SU-DHL-6 (cell line): ENCODE measurements around the gene YTHDC1.

Experiments used
- H2AFZ ChIP-seq: fragments of 200-600 bp; sonication (generic); 2 replicates; pipeline ENCODE4 v1.6.1; 2014; ENCODE audit warnings: low read depth, mild to moderate bottlenecking, moderate library complexity, mixed read lengths, antibody characterized with exemption, low read length; ENCODE audit not compliant: severe bottlenecking
- H3F3A ChIP-seq: fragments of 200-600 bp; shearing (Covaris generic); 2 replicates; pipeline ENCODE4 v1.6.0; 2016; ENCODE audit warnings: antibody characterized with exemption, mild to moderate bottlenecking; ENCODE audit not compliant: insufficient read depth
- H3K27ac ChIP-seq: fragments of 200-600 bp; sonication (generic); 2 replicates; pipeline ENCODE4 v1.5.1; 2016; ENCODE audit warnings: low read depth, mild to moderate bottlenecking, low read length, moderate library complexity, mixed read lengths
- H3K27me3 ChIP-seq: fragments of 200-600 bp; sonication (generic), shearing (Covaris generic); 2 replicates; pipeline ENCODE4 v1.6.0; 2014; ENCODE audit warnings: mild to moderate bottlenecking, low read length
- H3K36me3 ChIP-seq: fragments of 200-600 bp; sonication (generic); 2 replicates; pipeline ENCODE4 v1.6.1; 2014; ENCODE audit warnings: mild to moderate bottlenecking, low read length, mixed read lengths
- H3K4me2 ChIP-seq: fragments of 300-600, 200-600 bp; shearing (Covaris generic), sonication (generic); 2 replicates; pipeline ENCODE4 v1.6.0; 2014; ENCODE audit warnings: low read length, low read depth, mild to moderate bottlenecking; ENCODE audit not compliant: poor library complexity, severe bottlenecking
- H3K4me3 ChIP-seq: fragments of 200-600 bp; sonication (generic); 2 replicates; pipeline ENCODE4 v1.5.1; 2014; ENCODE audit warnings: antibody characterized with exemption, low read length, mild to moderate bottlenecking, mixed read lengths; ENCODE audit not compliant: insufficient read depth, poor library complexity, severe bottlenecking
- H3K79me2 ChIP-seq: fragments of 200-600 bp; sonication (generic); 2 replicates; pipeline ENCODE4 v1.6.1; 2014; ENCODE audit warnings: mild to moderate bottlenecking, low read length, moderate library complexity; ENCODE audit not compliant: insufficient read depth
- H3K9ac ChIP-seq: fragments of 200-600 bp; sonication (generic); 2 replicates; pipeline ENCODE4 v1.7.0; 2014; ENCODE audit warnings: mild to moderate bottlenecking, low read length
- H3K9me2 ChIP-seq: fragments of 200-600 bp; sonication (generic); replicated peaks from 2 replicates; pipeline ENCODE4 v1.6.1; 2014; ENCODE audit warnings: low read length; ENCODE audit not compliant: insufficient read depth
- H3K9me3 ChIP-seq: fragments of 200-600 bp; sonication (generic); 2 replicates; pipeline ENCODE4 v1.6.1; 2014; ENCODE audit warnings: low read length, mixed read lengths; ENCODE audit not compliant: insufficient read depth
- H4K20me1 ChIP-seq: fragments of 200-600 bp; sonication (generic); 2 replicates; pipeline ENCODE4 v1.6.1; 2014; ENCODE audit warnings: low read depth, mild to moderate bottlenecking, antibody characterized with exemption, low read length, moderate library complexity, mixed read lengths
- EZH2phosphoT487 ChIP-seq: fragments of 200-600 bp; sonication (generic), shearing (Covaris generic); conservative IDR thresholded peaks from 2 replicates; pipeline ENCODE4 v1.6.1; 2018; ENCODE audit warnings: mild to moderate bottlenecking, antibody characterized with exemption, low read length, moderate library complexity, mixed read lengths
- TF ChIP-seq, protein P1 (sequence below): fragments of 200-600 bp; sonication (generic); IDR thresholded peaks from one replicate; pipeline ENCODE4 v1.5.1; 2017; ENCODE audit warnings: antibody characterized with exemption, mild to moderate bottlenecking, low read length, moderate library complexity; ENCODE audit not compliant: insufficient read depth, poor library complexity, severe bottlenecking

Gene YTHDC1

GRCh38 chr4:68272380-68272779, 77.5 kb downstream of the YTHDC1 start:
- H4K20me1 ChIP-seq: no peaks in the 10 kb centered on the region
- no peak overlapping the region for H3K4me2 ChIP-seq
- H3K9me3 ChIP-seq: no peaks in the 10 kb centered on the region
- H3K9ac ChIP-seq: no peak overlapping the region
- H3K4me3 ChIP-seq: no peak overlapping the region
- no peak overlapping the region for H3K27ac ChIP-seq
- TF ChIP-seq EZH2phosphoT487: no peak
- TF ChIP-seq, protein P1, sequence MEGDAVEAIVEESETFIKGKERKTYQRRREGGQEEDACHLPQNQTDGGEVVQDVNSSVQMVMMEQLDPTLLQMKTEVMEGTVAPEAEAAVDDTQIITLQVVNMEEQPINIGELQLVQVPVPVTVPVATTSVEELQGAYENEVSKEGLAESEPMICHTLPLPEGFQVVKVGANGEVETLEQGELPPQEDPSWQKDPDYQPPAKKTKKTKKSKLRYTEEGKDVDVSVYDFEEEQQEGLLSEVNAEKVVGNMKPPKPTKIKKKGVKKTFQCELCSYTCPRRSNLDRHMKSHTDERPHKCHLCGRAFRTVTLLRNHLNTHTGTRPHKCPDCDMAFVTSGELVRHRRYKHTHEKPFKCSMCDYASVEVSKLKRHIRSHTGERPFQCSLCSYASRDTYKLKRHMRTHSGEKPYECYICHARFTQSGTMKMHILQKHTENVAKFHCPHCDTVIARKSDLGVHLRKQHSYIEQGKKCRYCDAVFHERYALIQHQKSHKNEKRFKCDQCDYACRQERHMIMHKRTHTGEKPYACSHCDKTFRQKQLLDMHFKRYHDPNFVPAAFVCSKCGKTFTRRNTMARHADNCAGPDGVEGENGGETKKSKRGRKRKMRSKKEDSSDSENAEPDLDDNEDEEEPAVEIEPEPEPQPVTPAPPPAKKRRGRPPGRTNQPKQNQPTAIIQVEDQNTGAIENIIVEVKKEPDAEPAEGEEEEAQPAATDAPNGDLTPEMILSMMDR: no peak
- H3K27me3 ChIP-seq: no peaks in the 10 kb centered on the region
- no peaks in the 10 kb centered on the region for H3K9me2 ChIP-seq
- no peaks in the 10 kb centered on the region for H3K79me2 ChIP-seq
- no peak overlapping the region for H2AFZ ChIP-seq
- no peaks in the 10 kb centered on the region for H3K36me3 ChIP-seq
- H3F3A ChIP-seq: no peaks in the 10 kb centered on the region

GRCh38 chr4:68271851-68272357, 78.0 kb downstream of the YTHDC1 start:
- TF ChIP-seq, protein P1: peak; percentile 28
- no peak for TF ChIP-seq EZH2phosphoT487
- H3K4me3 ChIP-seq: no peak overlapping the region
- no peak overlapping the region for H3K9ac ChIP-seq
- no peaks in the 10 kb centered on the region for H3K9me3 ChIP-seq
- H3K27ac ChIP-seq: no peak overlapping the region
- H3K4me2 ChIP-seq: no peak overlapping the region
- H3F3A ChIP-seq: no peaks in the 10 kb centered on the region
- no peaks in the 10 kb centered on the region for H3K79me2 ChIP-seq
- H3K27me3 ChIP-seq: no peaks in the 10 kb centered on the region
- no peaks in the 10 kb centered on the region for H3K9me2 ChIP-seq
- no peak overlapping the region for H2AFZ ChIP-seq
- no peaks in the 10 kb centered on the region for H3K36me3 ChIP-seq
- no peaks in the 10 kb centered on the region for H4K20me1 ChIP-seq

GRCh38 chr4:68267433-68267944, 82.4 kb downstream of the YTHDC1 start:
- H3K4me2 ChIP-seq: no peak overlapping the region
- no peaks in the 10 kb centered on the region for H4K20me1 ChIP-seq
- H3K9me2 ChIP-seq: no peaks in the 10 kb centered on the region

More at GRCh38 chr4:68267433-68267944, 82.4 kb downstream of the YTHDC1 start:
- no peaks in the 10 kb centered on the region for H3K27me3 ChIP-seq
- H3K36me3 ChIP-seq: no peaks in the 10 kb centered on the region
- H3K79me2 ChIP-seq: no peaks in the 10 kb centered on the region
- no peaks in the 10 kb centered on the region for H3K9me3 ChIP-seq
- no peak overlapping the region for H3K4me3 ChIP-seq
- no peak overlapping the region for H3K27ac ChIP-seq
- TF ChIP-seq EZH2phosphoT487: no peak
- TF ChIP-seq, protein P1: no peak
- H3K9ac ChIP-seq: no peak overlapping the region
- no peak overlapping the region for H2AFZ ChIP-seq
- H3F3A ChIP-seq: no peaks in the 10 kb centered on the region
